Gastroesophageal sphincter (tissue), 2 donors: ENCODE results near the gene MALT1.

Experiments
- EP300 ChIP-seq: sonication (generic); formaldehyde crosslinking; IDR thresholded peaks from one replicate; pipeline ENCODE4 v1.6.1; 2017; ENCODE audit warnings: antibody characterized with exemption, mild to moderate bottlenecking
- POLR2A ChIP-seq, 2 donors: fragments of 450-650 bp; IDR thresholded peaks; one replicate each; pipeline ENCODE4 v1.6.1; 2017; ENCODE audit warnings: antibody characterized with exemption in 2 of 2, mild to moderate bottlenecking in 2 of 2, moderate library complexity in 1 of 2
- POLR2AphosphoS5 ChIP-seq: sonication (generic); formaldehyde crosslinking; IDR thresholded peaks from one replicate; pipeline ENCODE4 v1.6.1; 2017; ENCODE audit warnings: antibody characterized with exemption

- no peak for TF ChIP-seq EP300
- no peak for TF ChIP-seq POLR2A (IDR thresholded peaks at IDR 0.05)
- TF ChIP-seq POLR2AphosphoS5, result no peak
Measured at GRCh38 chr18:58728719-58729118, 57.5 kb downstream of the MALT1 start.
